ENCODE results near the gene MFRP.

Gene MFRP

DNA sequence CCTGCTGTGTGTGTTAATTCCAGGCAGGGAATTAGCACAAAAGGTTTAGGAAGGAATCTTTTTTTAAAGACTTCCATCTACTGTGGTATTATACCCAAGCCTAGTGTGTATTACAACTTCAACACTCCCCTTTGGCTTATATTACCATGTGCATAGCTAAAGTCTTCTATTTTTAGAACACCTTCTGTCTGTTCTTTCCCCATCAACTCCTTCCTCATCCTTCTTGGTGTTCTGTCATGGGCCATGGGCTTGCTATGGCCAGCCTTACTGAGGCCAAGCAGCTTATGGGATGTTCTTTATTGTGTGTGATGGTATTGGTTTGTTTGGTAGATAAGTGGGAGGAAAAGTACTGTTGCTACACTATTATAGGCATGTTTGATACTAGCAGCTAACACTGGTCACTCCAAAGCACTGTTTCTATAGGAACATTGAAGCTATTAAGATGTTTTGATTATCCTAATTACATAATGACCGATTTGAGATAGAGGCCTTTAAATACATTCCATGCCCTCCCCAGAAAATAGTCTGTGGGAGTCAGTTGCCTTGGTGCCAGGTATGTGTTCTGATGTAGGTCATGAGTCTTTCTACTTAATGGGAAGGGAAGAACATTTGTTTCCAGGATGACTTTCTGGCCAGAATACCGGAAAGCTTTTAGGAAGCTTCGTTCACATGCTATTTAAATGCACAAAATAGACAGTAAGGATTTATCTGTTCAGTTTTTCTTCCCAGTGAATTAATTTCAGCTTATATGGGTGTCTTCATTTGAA lies 46.1 kb downstream of the MFRP start:
- H3K27me3 ChIP-seq (ENCODE audit: low read length): no peaks in the 10 kb centered on the region
- no peak overlapping the region for H3K4me3 ChIP-seq (ENCODE audit: insufficient read depth, low read length, poor library complexity, severe bottlenecking)
- no peak overlapping the region for H3K4me2 ChIP-seq (ENCODE audit: low read depth, low read length, poor library complexity, severe bottlenecking)
- H3K36me3 ChIP-seq (ENCODE audit: low read length): peaks cover 20% of the 10 kb centered on the region
- H3K9me3 ChIP-seq (ENCODE audit: insufficient read depth, low read length): no peaks in the 10 kb centered on the region
- no peaks in the 10 kb centered on the region for H4K20me1 ChIP-seq (ENCODE audit: low read depth, low read length)
- no peaks in the 10 kb centered on the region for H3K9me2 ChIP-seq (replicated peaks; ENCODE audit: insufficient read depth, low read length)
- no peak overlapping the region for H3K9ac ChIP-seq (ENCODE audit: low read length)
- H3K79me2 ChIP-seq (ENCODE audit: insufficient read depth, low read length): no peaks in the 10 kb centered on the region
- no peak overlapping the region for H2AFZ ChIP-seq (ENCODE audit: low read depth, low read length, severe bottlenecking)
- TF ChIP-seq CTCF (IDR thresholded peaks at IDR 0.05; ENCODE audit: insufficient read depth, low read length, poor library complexity, severe bottlenecking): no peak
- H3K27ac ChIP-seq (ENCODE audit: low read depth, low read length): no peak overlapping the region
- H3F3A ChIP-seq (ENCODE audit: insufficient read depth): no peaks in the 10 kb centered on the region

DNA sequence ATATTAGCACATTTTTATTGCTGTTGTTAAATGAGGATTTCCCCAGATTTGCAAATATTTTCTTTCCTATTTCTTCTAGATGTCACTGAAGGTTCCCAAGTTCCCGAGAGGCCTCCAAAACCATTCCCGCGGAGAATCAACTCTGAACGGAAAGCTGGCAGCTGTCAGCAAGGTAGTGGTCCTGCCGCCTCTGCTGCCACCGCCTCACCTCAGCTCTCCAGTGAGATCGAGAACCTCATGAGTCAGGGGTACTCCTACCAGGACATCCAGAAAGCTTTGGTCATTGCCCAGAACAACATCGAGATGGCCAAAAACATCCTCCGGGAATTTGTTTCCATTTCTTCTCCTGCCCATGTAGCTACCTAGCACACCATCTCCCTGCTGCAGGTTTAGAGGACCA lies 47.1 kb downstream of the MFRP start:
- Histone ChIP-seq H3K9me3 (ENCODE audit: insufficient read depth, low read length) (no peaks in the 10 kb centered on the region), H3K9ac (ENCODE audit: low read length) (no peak overlapping the region), H3K36me3 (ENCODE audit: low read length) (peaks cover 20% of the 10 kb centered on the region), H3F3A (ENCODE audit: insufficient read depth) (no peaks in the 10 kb centered on the region), H3K4me3 (ENCODE audit: insufficient read depth, low read length, poor library complexity, severe bottlenecking) (no peak overlapping the region), H3K4me2 (ENCODE audit: low read depth, low read length, poor library complexity, severe bottlenecking) (no peak overlapping the region), H3K79me2 (ENCODE audit: insufficient read depth, low read length) (no peaks in the 10 kb centered on the region), H4K20me1 (ENCODE audit: low read depth, low read length) (no peaks in the 10 kb centered on the region), H3K9me2 (replicated peaks; ENCODE audit: insufficient read depth, low read length) (no peaks in the 10 kb centered on the region), H3K27me3 (ENCODE audit: low read length) (no peaks in the 10 kb centered on the region), H2AFZ (ENCODE audit: low read depth, low read length, severe bottlenecking) (no peak overlapping the region), H3K27ac (ENCODE audit: low read depth, low read length) (no peak overlapping the region)
- TF ChIP-seq EZH2phosphoT487 (conservative IDR thresholded peaks at IDR 0.05; ENCODE audit: low read length): no peak
- TF ChIP-seq CTCF (IDR thresholded peaks at IDR 0.05; ENCODE audit: insufficient read depth, low read length, poor library complexity, severe bottlenecking): no peak

GRCh38 chr11:119298726-119299125 lies 47.8 kb downstream of the MFRP start:
- TF ChIP-seq EZH2phosphoT487 (conservative IDR thresholded peaks at IDR 0.05; ENCODE audit: low read length): no peak
- TF ChIP-seq CTCF (IDR thresholded peaks at IDR 0.05; ENCODE audit: insufficient read depth, low read length, poor library complexity, severe bottlenecking): no peak
- H4K20me1 ChIP-seq (ENCODE audit: low read depth, low read length): no peaks in the 10 kb centered on the region
- no peak overlapping the region for H3K4me3 ChIP-seq (ENCODE audit: insufficient read depth, low read length, poor library complexity, severe bottlenecking)
- peaks cover 18% of the 10 kb centered on the region for H3K36me3 ChIP-seq (ENCODE audit: low read length)
- no peaks in the 10 kb centered on the region for H3K27me3 ChIP-seq (ENCODE audit: low read length)
- H3K4me2 ChIP-seq (ENCODE audit: low read depth, low read length, poor library complexity, severe bottlenecking): no peak overlapping the region
- H3F3A ChIP-seq (ENCODE audit: insufficient read depth): no peaks in the 10 kb centered on the region
- no peak overlapping the region for H3K9ac ChIP-seq (ENCODE audit: low read length)
- no peaks in the 10 kb centered on the region for H3K79me2 ChIP-seq (ENCODE audit: insufficient read depth, low read length)
- no peak overlapping the region for H3K27ac ChIP-seq (ENCODE audit: low read depth, low read length)
- H3K9me3 ChIP-seq (ENCODE audit: insufficient read depth, low read length): no peaks in the 10 kb centered on the region
- no peak overlapping the region for H2AFZ ChIP-seq (ENCODE audit: low read depth, low read length, severe bottlenecking)
- no peaks in the 10 kb centered on the region for H3K9me2 ChIP-seq (replicated peaks; ENCODE audit: insufficient read depth, low read length)
